Measurements from ENCODE around the gene EIPR1.

Gene EIPR1

DNA sequence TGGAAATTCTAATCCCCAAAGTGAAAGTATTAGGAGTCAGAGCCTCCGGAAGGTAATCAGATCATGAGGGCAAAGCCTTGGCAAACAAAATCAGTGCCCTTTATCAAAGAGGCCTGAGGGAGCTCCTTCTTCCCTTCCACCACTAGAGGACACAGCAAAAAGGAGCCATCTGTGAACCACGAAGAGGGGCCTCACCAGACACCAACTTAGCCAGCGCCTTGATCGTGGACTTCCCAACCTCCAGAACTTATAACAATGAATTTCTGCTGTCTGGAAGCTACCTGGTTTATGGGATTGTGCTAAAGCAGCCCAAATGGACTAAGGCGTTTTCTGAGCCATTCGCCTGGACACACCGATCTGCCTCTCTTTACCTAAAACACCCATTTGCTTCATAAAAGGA is 133.1 kb downstream of the EIPR1 start:
- DNase-seq, result no peak

DNA sequence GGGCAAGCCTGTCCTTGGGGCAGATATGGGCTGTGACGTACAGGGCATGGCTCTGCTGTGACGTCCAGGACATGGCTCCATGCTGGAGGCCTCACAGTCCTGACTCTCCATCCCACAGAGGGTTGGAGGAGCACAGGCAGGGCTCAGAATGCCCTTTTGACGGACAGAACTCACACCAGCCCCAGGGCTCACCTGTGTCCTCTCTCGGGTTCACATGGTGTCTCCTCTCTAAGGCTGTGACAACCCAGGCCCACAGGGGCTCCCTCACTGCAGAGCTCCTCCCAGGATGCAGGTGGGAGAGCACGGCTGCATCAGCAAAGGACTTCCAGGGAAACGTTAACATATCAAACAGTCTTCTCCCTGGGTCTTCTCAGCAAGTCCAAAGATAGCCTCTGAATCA is 133.8 kb downstream of the EIPR1 start:
- DNase-seq, result no peak

DNA sequence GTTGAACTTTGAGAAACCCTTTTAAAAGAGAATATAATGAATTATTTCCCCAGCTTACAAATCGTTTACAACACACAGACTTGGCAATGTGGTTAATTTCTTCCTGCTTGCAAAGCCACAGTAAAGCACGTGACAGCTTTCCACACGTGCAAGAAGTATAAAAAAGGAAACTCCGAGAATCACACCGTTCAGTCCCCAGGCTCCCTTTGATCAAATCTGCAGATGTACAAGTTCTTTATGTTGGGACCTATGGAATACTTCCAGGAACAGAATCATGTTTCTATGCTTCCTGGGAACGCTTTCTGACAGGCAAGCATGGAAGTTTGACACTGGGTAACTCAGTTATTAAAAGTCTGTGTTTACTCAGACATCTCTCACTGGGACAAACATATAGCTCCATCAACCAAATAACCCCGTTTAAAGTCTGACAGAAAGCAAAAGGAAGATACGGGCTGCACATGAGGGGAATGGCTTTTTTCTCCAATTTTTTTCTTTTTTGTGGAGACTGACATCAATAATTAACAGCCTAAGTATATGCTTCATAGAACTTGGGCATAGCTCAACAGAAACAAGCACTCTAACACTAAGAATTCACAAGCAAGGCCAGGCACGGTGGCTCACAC is 134.8 kb downstream of the EIPR1 start:
- peak; percentile 22 to 23 for DNase-seq

DNA sequence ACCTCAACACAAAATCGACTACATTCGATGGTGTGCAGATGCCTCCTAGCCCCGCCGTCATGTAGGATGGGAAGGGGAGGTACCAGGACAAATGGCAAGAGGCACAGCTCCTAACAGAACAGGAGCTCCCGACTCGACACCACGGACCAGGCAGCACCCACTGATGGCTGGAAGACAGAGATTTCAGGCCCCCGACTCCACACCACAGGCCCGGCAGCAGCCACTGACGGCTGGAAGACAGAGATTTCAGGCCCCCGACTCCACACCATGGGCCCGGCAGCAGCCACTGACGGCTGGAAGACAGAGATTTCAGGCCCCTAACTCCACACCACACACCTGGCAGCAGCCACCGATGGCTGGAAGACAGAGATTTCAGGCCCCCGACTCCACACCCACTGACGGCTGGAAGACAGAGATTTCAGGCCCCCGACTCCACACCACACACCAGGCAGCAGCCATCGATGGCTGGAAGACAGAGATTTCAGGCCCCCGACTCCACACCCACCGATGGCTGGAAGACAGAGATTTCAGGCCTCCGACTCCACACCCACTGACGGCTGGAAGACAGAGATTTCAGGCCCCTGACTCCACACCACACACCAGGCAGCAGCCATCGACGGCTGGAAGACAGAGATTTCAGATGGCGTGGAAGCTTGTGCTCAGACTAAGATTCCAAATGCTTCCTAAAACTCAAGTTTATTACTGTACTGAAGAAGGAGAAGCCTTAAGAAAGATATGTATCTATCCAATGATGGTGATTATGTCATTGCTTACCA is 135.5 kb downstream of the EIPR1 start:
- DNase-seq, result no peak

DNA sequence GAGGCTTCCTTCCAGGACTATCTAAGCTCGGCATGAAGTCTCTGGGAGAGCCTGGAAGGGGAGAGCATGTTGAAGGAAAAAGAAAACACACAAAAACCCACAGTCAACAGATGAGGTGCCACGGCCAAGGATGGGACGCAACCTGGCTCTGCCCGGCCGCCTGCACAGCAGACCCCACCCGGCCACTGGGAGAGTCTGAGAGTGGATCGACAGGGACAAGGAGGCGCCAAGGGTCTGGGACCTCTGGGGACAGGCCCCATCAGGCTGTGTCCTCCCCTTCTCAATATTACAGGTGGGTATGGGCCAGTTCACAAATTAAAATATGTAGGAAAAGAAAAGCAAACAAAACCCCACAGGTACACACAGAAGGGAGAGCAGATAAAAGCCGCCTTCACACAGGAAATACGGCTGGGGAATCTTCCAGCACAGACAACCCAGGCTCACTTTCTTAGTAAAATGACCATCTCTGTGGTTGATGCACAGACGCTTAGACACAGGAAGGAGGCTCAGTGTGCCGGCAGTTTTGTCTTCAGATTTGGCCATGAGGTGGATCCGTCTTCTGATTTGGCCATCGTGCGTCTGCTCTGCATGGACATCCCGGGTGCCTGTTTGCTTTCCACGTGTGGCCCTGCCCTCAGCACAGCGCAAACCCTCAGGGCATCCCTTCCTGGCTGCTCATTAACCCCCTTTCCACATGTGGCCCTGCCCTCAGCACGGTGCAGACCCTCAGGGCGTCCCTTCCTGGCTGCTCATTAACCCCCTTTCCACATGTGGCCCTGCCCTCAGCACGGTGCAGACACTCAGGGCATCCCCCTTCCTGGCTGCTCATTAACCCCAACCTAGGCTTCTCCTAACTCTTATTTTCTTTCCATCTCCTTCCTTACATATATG is 138.4 kb downstream of the EIPR1 start:
- no peak for DNase-seq

DNA sequence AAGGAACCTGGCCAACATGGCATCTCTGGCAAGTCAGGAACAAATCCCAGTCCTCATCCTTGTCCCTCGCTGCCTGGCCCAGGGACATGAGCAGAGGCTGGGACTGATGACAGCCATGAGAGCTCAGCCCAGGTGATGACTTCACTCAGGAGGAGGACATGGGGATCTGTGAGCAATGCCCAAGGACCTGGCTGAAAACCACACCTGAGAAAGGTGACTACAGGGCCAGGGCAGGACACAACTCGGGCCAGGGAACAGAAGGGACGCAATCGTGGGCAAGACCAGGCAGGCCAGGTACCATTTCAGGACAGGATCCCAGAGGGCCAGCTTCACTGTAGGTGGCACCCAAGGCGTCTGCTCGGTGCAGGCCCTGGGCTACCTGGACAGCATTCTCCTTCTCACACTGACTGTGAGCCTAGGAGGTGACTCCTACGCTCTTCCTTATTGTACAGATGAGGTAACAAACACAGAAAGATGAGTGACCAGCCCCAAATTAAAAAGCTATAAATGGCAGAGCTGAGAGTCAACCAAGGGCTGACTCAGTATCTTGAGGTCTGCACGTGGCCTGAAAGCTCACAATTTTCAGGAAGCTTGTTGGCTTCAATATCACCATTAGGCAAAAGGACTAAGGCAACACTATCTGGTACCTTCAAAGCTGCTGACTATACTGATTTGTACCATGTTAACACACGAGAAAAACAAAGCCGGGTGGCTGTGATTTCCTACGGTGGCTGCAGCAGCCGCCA is 141.1 kb downstream of the EIPR1 start:
- no peak for DNase-seq

DNA sequence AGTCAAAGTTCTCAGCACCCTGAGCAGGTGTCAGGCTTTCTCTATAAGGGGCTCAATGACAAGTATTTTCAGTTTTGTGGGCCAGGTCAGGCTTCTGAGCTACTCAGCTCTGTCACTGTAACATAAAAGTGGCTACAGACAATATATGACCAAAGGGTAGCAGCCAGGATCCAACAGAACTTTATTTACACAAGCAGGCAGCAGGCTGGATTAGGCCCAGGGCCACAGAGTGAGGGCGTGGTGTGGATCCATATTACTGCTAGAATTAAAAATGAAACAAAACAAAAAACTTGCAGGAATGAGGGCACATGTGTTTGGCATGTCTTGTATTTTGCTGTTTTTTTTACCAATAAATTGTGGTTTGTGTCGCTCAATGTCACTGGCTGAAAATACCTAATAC is 143.7 kb downstream of the EIPR1 start:
- DNase-seq, result no peak

DNA sequence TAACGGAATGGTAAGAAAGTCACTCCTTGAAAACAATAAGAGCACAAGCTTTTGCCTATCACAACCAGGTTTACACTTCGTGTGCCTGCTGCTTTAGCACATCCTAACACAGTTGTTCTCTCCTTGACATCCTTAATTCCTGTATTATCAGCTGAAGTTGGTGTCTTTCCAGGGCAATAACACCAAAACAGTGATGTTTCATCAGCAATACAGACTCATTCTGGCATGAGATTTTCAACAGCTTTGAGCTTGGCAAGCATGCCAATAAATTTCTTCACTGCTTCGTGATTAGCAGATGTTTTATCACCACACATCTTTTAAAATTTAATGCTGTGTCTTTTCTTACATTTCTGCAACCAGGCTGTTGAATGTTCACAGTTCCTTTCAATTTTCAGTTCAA is 148.4 kb downstream of the EIPR1 start:
- no peak for DNase-seq

DNA sequence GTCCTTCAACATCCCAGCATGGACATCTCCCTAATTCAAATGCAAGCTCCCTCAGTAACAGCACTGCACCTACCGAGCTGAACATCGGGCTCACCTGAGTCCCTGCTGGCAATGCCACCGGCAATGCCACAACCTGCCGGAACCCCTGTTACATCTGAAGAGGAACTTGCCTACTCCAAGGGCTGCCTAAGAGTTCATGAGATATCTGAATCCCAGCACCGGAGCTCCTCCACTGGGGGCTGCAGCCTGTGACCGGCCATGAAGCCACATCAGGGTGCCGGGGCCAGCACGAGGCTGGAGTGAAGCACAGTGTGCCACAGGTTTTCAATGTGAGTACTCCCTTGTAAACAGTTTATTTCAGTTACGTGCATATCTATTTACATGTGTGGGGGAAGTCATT is 152.9 kb downstream of the EIPR1 start:
- DNase-seq, result no peak

DNA sequence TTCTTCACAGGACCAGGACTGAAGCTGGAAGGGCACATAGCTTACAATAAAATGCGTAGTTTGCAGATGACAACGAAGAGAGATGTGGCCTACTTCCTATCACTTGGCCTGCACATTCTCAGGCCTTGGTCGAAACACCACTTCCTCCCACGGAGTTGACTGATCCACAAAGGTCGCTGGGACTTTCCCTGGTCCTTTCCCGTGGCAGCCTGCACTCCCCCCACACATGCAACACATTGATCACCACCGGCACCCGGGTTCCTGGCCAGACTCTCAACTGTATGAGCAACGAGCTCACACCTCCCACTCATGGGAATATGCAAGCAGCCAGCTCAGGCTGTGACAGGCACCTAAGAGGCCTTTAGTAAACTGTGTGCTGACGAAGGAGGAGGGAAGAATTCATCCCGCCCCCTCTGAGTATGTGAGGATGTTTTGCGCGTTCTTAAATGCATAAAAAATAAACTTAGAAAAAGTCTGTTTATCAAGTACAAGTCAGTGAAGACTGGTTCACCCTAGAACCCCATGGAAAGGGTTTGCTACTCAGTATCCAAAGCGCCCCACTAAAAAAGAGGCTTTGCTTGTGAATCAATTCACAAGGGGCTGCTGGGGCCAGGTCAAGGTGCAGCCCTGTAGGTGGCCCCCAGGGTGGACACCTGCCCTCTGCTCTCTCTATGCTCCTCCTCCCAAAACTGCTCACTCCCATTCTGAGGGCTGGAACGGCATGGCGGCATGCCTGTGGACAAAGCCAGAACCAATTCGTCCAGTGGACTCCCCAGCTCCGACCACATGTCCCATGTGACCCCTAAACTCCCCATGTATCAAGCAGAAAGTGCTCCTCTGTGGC is 154.3 kb downstream of the EIPR1 start:
- peak; percentile 72 to 79 for DNase-seq

DNA sequence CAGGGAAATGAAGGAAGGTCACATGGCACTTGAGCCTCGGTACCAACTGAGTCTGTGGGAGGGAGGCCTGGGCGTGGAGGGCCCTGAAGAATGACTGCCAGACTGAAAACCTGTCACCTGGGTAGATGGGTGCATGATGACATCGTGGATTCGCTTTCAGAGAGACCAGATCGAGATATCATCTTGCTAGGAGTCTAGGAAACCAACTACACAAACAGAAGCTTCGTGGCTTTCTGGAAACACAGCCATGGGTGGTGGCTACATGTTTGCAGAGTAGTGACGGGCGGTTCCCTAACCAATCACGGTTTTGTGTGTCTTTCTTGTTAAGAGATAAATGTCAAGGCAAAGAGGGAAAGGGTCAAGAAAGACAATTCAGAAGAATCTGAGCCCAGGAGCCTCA is 155.0 kb downstream of the EIPR1 start:
- peak; percentile 34 to 38 for DNase-seq

DNA sequence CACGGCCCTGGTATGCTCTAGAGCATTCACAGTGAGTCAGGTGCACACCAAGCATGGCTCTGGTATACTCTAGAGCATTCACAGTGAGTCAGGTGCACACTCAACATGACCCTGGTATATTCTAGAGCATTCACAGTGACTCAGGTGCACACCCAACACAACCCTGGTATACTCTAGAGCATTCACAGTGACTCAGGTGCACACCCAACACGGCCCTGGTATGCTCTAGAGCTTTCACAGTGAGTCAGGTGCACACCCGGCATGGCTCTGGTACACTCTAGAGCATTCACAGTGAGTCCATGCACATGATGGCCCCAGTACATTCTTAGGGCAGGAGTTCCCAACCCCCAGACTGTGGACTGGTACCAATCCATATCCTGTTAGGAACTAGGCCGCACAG is 158.1 kb downstream of the EIPR1 start:
- no peak for DNase-seq

DNA sequence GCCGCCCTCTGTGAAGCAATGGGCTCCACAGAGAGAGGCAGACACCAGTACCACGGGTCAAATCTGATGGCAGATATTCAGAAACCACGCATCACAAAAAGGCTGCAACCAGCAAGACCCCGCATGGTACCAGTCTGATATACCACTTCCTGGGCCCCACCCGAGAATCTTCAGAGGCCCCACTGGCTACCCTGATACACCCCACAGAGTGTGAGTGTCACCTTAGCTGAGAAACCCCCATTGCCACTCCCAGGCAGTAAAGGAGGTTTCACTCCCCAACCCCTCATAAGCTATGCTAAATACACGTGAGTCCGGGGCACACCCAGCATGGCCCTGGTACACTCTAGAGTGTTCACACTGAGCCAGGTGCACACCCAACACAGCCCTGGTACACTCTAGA is 160.0 kb downstream of the EIPR1 start:
- DNase-seq, result no peak

DNA sequence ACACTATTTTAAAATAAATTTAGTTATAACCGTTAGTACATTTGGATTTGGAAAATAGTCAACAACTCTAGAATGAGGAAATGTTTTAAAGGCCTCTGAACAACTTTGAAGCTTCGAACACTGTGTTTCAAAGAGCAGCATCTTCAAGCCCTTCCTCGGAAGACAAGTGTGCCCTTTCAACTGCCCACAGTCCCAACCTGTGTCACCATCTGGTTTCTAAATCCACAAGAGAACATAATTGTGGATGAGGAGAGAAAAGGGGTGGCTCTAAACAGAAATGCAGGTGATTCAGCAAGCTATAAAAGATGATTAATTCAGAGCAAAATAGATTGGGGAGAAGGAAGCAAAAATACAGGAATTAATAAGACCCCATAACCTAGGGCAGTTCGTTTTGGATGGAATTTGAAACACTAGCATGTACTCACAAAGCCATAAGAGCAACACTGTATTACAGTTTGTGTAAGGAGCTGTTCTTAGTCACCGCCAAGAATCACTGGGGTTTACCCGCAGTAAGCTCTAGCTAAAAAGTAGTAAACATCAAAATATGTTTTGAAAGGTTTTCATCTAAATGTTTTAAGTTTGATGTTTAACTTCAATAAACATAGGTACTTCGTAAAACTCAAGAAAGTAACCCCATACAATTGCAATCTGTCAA is 160.7 kb downstream of the EIPR1 start:
- DNase-seq, result no peak

DNA sequence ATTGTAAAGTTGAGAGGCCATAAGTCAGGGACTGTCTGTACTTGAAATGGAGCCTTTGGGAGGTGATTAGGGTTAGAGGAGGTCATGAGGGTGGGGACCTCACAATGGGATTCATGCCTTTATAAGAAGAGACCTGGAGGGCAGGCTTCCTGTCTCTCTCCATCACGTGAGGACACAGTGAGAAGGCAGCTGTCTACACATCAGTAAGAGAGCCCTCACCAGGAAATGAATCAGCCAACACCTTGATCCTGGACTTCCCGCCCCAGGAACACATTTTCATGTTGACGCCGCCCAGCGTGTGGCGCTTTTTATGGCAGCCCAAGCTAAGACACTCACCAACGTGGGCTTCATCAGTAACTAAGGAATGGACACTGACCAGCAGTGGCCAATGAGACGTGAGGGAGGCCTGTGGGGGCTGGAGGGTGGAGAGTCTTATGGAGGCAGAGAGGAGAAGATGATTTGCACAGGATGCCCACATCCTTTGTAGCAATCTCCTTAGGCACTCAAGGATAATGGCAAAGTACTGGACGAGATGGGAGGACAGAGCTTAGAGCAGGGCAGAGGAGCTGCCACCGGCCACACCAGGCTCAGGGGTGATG is 162.7 kb downstream of the EIPR1 start:
- no peak for DNase-seq

DNA sequence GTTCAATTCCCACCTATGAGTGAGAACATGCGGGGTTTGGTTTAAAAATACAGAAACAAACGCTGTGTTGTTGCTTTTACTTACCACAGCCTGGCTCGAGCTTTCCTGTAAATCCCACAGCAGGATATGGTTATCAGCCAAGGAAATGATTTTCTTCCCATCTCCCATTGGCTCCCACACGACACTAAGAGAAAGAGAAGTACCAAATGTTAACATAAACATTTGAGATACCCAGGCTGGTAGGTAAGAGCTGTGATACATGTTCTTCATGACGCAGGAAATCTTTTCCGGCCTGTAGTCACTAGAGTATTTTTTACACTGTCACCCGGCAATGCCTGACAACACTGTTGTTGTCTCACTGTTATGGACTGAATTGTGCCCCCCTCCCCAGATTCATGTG is 163.6 kb downstream of the EIPR1 start:
- no peak for DNase-seq

DNA sequence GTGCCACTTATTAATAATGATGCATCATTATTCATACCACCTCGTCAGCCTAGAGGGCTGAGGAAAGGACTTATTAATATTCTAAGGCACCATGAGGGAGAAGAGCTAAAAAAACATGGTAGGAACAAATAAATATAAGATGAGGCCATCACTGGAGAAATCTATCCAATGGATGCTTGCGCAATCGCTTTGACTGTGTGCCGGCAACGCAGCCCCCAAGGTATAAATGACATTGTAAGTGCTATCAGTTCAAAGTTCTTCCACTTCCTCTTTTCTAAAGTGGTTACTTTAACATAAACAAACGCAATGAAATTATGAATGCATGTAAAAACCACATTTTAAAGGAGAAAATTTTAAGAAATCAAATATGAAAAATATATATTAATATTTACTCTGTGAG is 164.6 kb downstream of the EIPR1 start:
- DNase-seq, result no peak

DNA sequence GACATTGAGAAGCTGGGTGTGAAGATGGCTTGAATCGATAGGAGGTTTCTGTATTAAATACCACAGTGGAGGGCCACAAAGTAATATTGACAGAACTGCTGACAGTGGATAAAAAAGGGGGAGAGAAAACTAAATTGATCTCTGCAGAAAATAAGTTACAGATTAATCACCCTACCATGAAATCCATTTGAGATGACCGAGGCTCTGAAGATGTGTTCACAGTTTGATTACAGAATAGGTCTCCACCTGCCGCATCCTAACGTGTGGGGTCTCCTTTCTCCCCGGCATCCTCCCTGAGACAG is 165.6 kb downstream of the EIPR1 start:
- DNase-seq, result no peak

DNA sequence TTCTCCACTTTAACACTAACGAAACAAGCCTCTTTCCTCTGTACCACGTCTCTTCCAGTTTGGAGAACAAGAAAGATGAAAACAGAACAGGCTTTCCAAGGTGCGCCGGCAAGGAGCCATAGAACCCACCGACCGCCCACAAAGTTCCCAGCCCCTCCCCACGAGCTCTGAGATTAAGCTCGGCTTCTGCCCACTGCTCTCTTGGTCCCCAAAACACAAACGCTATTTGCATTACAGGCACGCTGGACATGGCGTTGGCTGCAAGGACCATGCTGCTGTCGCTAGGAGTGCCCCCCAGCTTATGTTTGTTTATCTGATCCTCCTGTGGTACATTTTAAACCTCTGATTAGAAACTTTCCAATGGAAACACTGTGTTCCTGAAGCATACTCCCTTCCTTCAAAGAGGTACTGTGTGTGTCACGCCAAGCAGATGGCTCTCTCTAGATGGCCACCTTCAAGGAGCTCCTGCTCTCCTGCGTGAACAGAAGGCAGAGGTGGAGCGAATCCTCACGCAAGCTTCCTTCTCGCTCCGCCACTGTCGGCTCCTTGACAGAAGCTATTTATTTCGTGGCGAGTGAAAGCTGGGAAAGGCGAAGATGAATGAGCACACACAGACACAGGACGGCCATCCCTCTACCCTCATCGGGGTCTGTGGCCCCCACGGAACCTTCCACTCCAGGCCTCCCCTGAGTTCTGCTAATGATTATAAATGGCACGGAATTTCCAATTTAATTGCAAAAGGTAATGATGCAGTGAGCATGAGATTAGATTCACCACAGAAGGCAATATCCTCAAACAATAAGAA is 166.2 kb downstream of the EIPR1 start:
- no peak for DNase-seq

DNA sequence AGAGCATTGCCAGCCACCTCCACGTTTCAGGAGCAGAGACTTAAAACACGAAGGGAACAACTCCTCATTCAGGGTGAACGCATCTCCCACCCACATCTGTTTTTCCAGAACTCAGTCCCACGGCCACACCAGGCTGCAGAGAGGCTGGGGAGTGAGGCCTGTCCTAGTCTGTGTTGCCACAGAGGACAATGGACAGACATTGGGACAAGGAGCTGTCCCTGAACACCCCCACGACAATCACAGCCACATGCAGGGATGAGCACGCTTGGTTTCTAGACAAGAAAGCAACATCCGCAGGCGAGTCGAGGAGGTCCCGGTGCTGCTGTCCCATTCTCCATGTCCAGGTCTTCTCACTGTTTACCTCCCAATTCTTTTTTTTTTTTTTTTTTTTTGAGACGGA is 167.4 kb downstream of the EIPR1 start:
- DNase-seq, result no peak

DNA sequence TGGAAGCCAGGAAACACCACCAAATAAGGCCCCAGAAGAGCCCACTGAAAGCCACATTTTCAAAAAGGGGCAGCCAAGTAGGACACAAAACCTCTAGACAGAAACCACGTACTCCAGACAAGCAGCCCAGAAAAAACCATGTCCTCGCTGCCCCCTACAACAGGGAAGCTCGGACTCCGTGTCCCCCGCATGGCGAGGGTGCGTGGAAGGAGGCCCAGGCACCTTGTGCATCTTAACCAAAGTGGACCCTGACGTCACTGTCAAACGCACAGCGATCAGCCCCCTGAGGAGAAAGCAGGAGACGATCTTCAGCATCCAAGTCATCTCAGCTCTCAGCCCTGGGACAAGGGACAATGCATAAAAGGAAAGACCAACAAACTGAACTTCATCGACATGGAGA is 168.4 kb downstream of the EIPR1 start:
- no peak for DNase-seq

All from activated CD4-positive, alpha-beta T cell treated with anti-CD3 and anti-CD28 coated beads, Interleukin-2, amount 50 U/mL, for 4 hours (primary cell).